ENCODE measurements around the gene ANXA2. TPM values are rescaled to one million over a fixed set of nuclear protein-coding genes. Genes with fewer than 3 reads are reported as not detected.

ANXA2 gene
- total and polyA plus RNA-seq, 4 donors: 699 to 1,029 (median 797) TPM

DNA sequence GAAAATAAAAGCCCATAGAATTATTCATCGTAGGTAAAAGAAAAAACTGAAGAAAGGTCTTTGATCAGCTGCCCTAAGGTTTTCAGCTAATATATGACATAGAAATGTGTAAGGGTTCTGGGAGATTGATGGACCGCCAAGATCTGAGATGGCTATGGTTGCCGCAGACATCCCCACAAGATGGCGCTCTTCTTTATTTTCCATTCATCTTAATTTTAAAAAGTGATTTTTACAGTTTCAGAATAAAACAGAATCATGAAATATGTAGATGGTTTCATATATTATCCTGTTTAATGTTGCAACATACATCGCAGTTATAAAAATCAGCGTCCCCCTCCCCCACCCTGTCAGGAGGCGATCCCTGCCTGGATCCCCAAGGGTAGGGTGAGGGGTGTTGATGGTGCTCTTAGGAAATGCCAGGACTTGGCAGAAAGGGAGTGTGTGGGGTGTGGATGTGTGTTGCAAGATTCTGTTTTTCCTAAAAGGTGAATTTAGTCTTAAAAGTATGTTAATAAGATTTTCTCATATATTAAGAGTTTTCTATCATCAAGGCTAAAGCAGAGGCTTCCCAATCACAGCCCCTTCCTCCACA, 68.8 kb downstream of the ANXA2 start:
- DNase-seq (no peak), ATAC-seq (ENCODE audit: low FRiP score) (no peak)
- H3K9me3 ChIP-seq (ENCODE audit: control insufficient read depth, low read length): no peaks in the 10 kb centered on the region
- WGBS, 2 donors: 13 to 14% methylated on average over 7 of the region's 7 CpGs
- H3K27ac ChIP-seq (ENCODE audit: low read depth in 1 of 2, low read length in 2 of 2): no peak overlapping the region
- H3K4me1 ChIP-seq (ENCODE audit: control insufficient read depth in 1 of 2, insufficient read depth in 2 of 2, low read length in 2 of 2): peaks cover 0 to 1% of the 10 kb centered on the region in 2 donors
- no peak overlapping the region for H3K4me3 ChIP-seq (ENCODE audit: low read length in 2 of 2)
- no peaks in the 10 kb centered on the region for H3K27me3 ChIP-seq (ENCODE audit: control insufficient read depth in 1 of 2, insufficient read depth in 2 of 2, low read length in 1 of 2)
- intact Hi-C loops (cut with DNase I): loop anchor here (2.0 to 10.0 kb wide), 3 partner anchors 64 to 634 kb away; no protein-coding TSS in a partner anchor
- no peaks in the 10 kb centered on the region for H3K36me3 ChIP-seq (ENCODE audit: control insufficient read depth in 1 of 2, insufficient read depth in 2 of 2, low read length in 1 of 2)

DNA sequence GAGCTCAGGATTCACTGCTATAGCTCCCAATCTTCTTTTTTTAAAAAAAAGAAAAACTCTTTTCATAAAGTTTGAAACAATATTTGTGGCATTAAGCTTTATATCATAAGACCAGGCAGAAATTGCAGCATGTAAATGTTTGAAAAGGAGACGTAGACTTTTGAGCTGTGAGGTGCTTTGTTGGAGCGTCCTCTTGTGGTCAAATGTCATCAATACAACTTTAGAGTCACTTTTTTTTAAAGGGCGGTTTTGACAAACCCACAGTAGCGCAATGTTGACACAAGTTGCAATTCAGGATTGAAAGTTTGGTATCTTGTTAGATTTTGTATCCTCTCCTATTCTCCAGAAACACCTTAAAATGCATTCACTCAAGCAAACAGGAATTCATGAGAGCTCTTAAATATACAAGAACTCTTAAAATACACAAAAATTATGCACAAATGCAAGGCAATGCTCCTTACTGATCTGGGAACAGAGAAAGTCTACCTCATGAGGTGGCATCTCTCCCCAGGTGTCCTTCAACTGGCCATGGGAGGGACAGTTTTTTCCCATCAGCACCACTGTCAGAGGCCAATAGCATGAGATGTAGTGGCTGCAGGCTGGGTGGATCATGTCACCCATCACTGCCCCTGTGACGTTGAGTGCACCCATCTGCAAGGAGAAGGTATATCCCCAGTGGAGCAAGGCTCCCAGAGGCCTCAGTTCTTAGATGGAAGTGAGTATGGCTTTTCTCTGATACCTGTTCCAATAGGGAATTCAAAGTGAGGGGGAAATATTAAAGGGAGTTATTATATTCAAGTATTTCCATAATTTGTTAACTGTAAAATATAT, 70.7 kb downstream of the ANXA2 start:
- Histone ChIP-seq H3K27ac (ENCODE audit: low read depth in 1 of 2, low read length in 2 of 2) (no peak overlapping the region), H3K36me3 (ENCODE audit: control insufficient read depth in 1 of 2, insufficient read depth in 2 of 2, low read length in 1 of 2) (no peaks in the 10 kb centered on the region), H3K4me3 (ENCODE audit: low read length in 2 of 2) (no peak overlapping the region), H3K4me1 (ENCODE audit: control insufficient read depth in 1 of 2, insufficient read depth in 2 of 2, low read length in 2 of 2) (peaks cover 0 to 1% of the 10 kb centered on the region in 2 donors), H3K9me3 (ENCODE audit: control insufficient read depth, low read length) (no peaks in the 10 kb centered on the region), H3K27me3 (ENCODE audit: control insufficient read depth in 1 of 2, insufficient read depth in 2 of 2, low read length in 1 of 2) (no peaks in the 10 kb centered on the region)
- intact Hi-C loops (cut with DNase I): loop anchor here (2.0 to 10.0 kb wide), 3 partner anchors 62 to 636 kb away; no protein-coding TSS in a partner anchor
- DNase-seq (no peak), ATAC-seq (ENCODE audit: low FRiP score) (no peak)
- WGBS, 2 donors: 33 to 34% methylated on average over 5 of the region's 5 CpGs

DNA sequence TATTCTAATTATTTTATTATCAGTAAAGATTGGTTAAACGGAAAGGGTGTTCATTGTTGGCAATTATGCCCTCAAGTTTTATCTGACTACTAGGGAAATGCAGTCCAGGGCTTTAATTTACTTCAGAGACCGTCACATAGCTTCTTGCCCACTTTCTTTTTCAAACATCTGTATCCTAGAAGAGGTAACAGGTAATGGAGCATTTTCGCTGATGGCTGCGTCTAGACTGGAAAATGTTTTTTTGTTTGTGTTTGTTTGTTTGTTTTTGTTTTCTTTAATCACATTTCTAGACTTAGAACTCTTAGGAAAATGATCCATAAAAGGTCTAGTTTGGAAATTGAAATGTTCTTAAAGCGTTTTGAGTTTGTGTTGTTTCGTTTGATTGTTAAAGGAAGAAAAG, 71.4 kb downstream of the ANXA2 start:
- intact Hi-C loops (cut with DNase I): loop anchor here (2.0 to 10.0 kb wide), 3 partner anchors 62 to 636 kb away; no protein-coding TSS in a partner anchor
- no peak overlapping the region for H3K27ac ChIP-seq (ENCODE audit: low read depth in 1 of 2, low read length in 2 of 2)
- H3K4me3 ChIP-seq (ENCODE audit: low read length in 2 of 2): no peak overlapping the region
- WGBS, 2 donors: 33 to 52% methylated on average over 6 of the region's 6 CpGs
- no peaks in the 10 kb centered on the region for H3K36me3 ChIP-seq (ENCODE audit: control insufficient read depth in 1 of 2, insufficient read depth in 2 of 2, low read length in 1 of 2)
- H3K4me1 ChIP-seq (ENCODE audit: control insufficient read depth in 1 of 2, insufficient read depth in 2 of 2, low read length in 2 of 2): peaks cover 0 to 1% of the 10 kb centered on the region in 2 donors
- ATAC-seq (ENCODE audit: low FRiP score) (no peak), DNase-seq (no peak)
- no peaks in the 10 kb centered on the region for H3K9me3 ChIP-seq (ENCODE audit: control insufficient read depth, low read length)
- H3K27me3 ChIP-seq (ENCODE audit: control insufficient read depth in 1 of 2, insufficient read depth in 2 of 2, low read length in 1 of 2): no peaks in the 10 kb centered on the region

DNA sequence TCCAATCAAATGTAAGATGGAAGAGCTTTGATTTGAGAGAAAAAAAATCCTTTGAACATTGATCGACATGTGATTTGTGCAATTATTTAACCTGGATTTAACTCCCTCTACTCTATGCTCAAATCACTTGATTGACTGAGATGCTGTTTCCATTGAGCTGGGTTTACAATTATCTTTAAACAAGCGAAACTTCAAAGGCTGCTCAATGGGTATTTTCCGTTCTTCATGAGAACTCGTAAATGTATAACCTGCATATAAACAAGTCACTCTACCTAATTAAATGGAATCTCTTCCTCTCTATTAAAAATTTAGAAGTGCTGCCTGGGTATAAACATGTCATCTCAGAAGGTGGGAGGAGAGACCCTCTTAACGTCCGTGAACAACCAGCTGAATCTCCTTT, 71.9 kb downstream of the ANXA2 start:
- DNase-seq: no peak
- H3K9me3 ChIP-seq (ENCODE audit: control insufficient read depth, low read length): no peaks in the 10 kb centered on the region
- 72 to 74% methylated on average over 6 of the region's 6 CpGs for WGBS, 2 donors
- ATAC-seq (ENCODE audit: low FRiP score): no peak
- H3K36me3 ChIP-seq (ENCODE audit: control insufficient read depth in 1 of 2, insufficient read depth in 2 of 2, low read length in 1 of 2): no peaks in the 10 kb centered on the region
- H3K4me3 ChIP-seq (ENCODE audit: low read length in 2 of 2): no peak overlapping the region
- H3K27me3 ChIP-seq (ENCODE audit: control insufficient read depth in 1 of 2, insufficient read depth in 2 of 2, low read length in 1 of 2): no peaks in the 10 kb centered on the region
- peaks cover 0 to 1% of the 10 kb centered on the region in 2 donors for H3K4me1 ChIP-seq (ENCODE audit: control insufficient read depth in 1 of 2, insufficient read depth in 2 of 2, low read length in 2 of 2)
- no peak overlapping the region for H3K27ac ChIP-seq (ENCODE audit: low read depth in 1 of 2, low read length in 2 of 2)
- intact Hi-C loops (cut with DNase I): loop anchor here (2.0 to 10.0 kb wide), 3 partner anchors 61 to 635 kb away; no protein-coding TSS in a partner anchor

DNA sequence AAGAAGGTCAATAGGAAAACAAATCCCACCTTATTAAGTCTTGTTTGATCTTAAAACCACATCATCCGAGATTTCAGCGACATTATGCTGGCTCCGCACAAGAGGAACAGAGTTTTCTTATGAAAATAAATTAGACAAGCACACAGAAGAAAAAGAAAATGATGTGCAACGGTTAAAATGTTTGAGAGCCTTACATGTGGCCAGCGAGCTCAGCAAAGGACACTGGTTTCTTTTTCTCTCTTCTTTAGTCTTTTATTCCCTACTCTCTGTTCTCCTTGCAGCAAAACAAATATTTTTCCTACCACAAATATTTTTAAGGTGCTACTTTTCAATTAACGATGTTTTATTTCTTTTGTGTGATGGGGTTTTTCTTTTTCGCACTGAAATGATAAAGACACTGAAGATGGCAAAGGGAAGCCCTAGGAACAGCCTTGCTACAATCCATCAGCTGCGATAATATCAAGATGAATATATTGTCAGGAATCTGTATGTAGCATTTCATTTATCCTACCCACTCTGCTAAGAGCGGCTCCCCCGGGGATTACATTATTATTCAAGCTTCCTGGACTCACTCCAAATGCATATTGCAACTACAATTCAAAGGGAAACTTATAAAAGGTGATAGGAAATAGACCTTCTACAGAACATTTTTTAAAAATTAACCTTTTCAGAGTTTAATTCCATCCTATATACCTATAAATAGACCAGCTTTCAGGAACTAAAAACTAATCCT, 72.9 kb downstream of the ANXA2 start:
- Histone ChIP-seq H3K27me3 (ENCODE audit: control insufficient read depth in 1 of 2, insufficient read depth in 2 of 2, low read length in 1 of 2) (no peaks in the 10 kb centered on the region), H3K4me3 (ENCODE audit: low read length in 2 of 2) (no peak overlapping the region), H3K36me3 (ENCODE audit: control insufficient read depth in 1 of 2, insufficient read depth in 2 of 2, low read length in 1 of 2) (no peaks in the 10 kb centered on the region), H3K9me3 (ENCODE audit: control insufficient read depth, low read length) (no peaks in the 10 kb centered on the region), H3K4me1 (ENCODE audit: control insufficient read depth in 1 of 2, insufficient read depth in 2 of 2, low read length in 2 of 2) (peaks cover 0 to 1% of the 10 kb centered on the region in 2 donors), H3K27ac (ENCODE audit: low read depth in 1 of 2, low read length in 2 of 2) (no peak overlapping the region)
- intact Hi-C loops (cut with DNase I): loop anchor here (10.0 kb wide), 2 partner anchors 60 to 630 kb away; no protein-coding TSS in a partner anchor
- WGBS, 2 donors: 57 to 60% methylated on average over 10 of the region's 10 CpGs
- no peak for ATAC-seq (ENCODE audit: low FRiP score)
- no peak for DNase-seq

DNA sequence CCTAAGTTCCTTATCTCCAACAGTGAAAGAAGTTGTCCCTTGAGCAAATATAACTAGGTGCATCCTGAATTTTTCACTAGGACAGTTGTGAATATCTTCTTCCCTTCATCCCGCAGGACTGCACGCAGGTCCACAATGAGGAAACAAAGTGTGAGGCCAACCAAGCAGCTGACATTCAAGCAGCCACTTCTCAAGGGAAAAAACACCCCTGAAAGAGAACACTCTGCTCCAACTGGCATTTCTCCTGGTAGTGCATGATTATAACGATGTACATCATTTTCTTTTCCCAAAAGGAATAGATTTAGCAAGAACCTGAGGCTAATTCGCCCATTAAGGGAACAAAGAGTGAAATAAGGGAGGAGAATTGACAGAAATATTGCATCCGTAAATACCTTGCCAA, 74.5 kb downstream of the ANXA2 start:
- Histone ChIP-seq H3K36me3 (ENCODE audit: control insufficient read depth in 1 of 2, insufficient read depth in 2 of 2, low read length in 1 of 2) (no peaks in the 10 kb centered on the region), H3K4me3 (ENCODE audit: low read length in 2 of 2) (no peak overlapping the region), H3K27ac (ENCODE audit: low read depth in 1 of 2, low read length in 2 of 2) (no peak overlapping the region), H3K9me3 (ENCODE audit: control insufficient read depth, low read length) (no peaks in the 10 kb centered on the region), H3K27me3 (ENCODE audit: control insufficient read depth in 1 of 2, insufficient read depth in 2 of 2, low read length in 1 of 2) (no peaks in the 10 kb centered on the region), H3K4me1 (ENCODE audit: control insufficient read depth in 1 of 2, insufficient read depth in 2 of 2, low read length in 2 of 2) (no peaks in the 10 kb centered on the region)
- 76 to 83% methylated on average over 5 of the region's 5 CpGs for WGBS, 2 donors
- intact Hi-C loops (cut with DNase I): loop anchor here (10.0 kb wide), 2 partner anchors 59 to 629 kb away; no protein-coding TSS in a partner anchor
- ATAC-seq (ENCODE audit: low FRiP score) (no peak), DNase-seq (no peak)

DNA sequence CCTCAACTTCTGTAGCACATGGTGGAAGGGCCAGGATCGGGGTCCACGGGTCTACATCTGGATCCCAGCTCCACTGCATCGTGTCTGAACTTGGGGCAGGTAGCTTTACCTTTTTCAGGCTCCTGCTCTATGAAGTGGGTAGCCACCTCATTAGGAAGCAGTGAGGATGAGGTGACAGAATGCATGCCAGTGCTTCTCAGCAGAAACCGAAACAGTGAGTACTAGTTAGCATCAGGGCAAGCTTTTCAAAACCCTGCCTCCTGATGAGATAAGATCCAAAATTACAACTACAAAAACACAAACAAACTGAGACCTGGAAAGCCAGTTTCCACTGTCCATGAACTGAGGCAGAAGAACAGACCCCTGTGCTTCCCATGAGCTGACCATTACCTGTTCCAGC, 77.4 kb downstream of the ANXA2 start:
- H3K27ac ChIP-seq (ENCODE audit: low read depth in 1 of 2, low read length in 2 of 2): no peak overlapping the region
- H3K36me3 ChIP-seq (ENCODE audit: control insufficient read depth in 1 of 2, insufficient read depth in 2 of 2, low read length in 1 of 2): no peaks in the 10 kb centered on the region
- DNase-seq: no peak
- H3K4me1 ChIP-seq (ENCODE audit: control insufficient read depth in 1 of 2, insufficient read depth in 2 of 2, low read length in 2 of 2): no peaks in the 10 kb centered on the region
- 90 to 95% methylated on average over 4 of the region's 4 CpGs for WGBS, 2 donors
- no peak overlapping the region for H3K4me3 ChIP-seq (ENCODE audit: low read length in 2 of 2)
- H3K27me3 ChIP-seq (ENCODE audit: control insufficient read depth in 1 of 2, insufficient read depth in 2 of 2, low read length in 1 of 2): peaks cover 0 to 2% of the 10 kb centered on the region in 2 donors
- no peaks in the 10 kb centered on the region for H3K9me3 ChIP-seq (ENCODE audit: control insufficient read depth, low read length)
- intact Hi-C loops (cut with DNase I): loop anchor here (10.0 kb wide), 2 partner anchors 56 to 626 kb away; no protein-coding TSS in a partner anchor
- ATAC-seq (ENCODE audit: low FRiP score): no peak

DNA sequence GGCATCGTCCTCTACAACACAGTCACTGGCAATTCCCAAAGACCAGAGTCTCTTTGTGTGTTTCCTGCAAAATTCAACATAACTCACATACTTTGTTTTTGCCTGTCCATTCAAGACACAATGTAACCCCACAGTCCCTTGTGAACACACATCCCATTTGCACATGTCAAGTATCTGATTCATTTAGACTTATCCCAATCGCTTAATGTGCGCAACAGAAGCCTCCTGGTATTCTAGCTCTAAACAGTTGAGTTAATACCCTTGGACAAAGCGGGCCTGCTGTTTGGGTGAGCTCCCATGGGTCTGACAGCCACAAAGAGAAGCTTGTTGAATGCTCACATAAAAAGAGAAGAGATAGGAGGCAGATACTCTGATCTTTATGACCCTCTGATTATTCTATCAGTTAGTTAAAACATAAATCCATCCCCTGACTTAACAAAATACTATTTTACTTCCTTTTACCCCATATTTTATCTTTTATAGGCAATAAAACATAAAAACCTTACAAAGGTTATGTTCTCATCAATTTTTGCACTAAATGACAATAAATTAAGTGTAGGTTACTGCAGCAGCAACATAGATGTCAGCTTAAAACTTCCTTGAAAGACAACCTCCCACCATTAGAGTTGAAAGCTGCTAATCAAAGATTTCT, 79.4 kb downstream of the ANXA2 start:
- no peak for ATAC-seq (ENCODE audit: low FRiP score)
- Histone ChIP-seq H3K4me3 (ENCODE audit: low read length in 2 of 2) (no peak overlapping the region), H3K27me3 (ENCODE audit: control insufficient read depth in 1 of 2, insufficient read depth in 2 of 2, low read length in 1 of 2) (peaks cover 0 to 2% of the 10 kb centered on the region in 2 donors), H3K4me1 (ENCODE audit: control insufficient read depth in 1 of 2, insufficient read depth in 2 of 2, low read length in 2 of 2) (no peaks in the 10 kb centered on the region), H3K36me3 (ENCODE audit: control insufficient read depth in 1 of 2, insufficient read depth in 2 of 2, low read length in 1 of 2) (no peaks in the 10 kb centered on the region), H3K27ac (ENCODE audit: low read depth in 1 of 2, low read length in 2 of 2) (no peak overlapping the region), H3K9me3 (ENCODE audit: control insufficient read depth, low read length) (no peaks in the 10 kb centered on the region)
- DNase-seq: no peak
- 92% methylated on average over 4 of the region's 4 CpGs for WGBS, 2 donors
- intact Hi-C loops (cut with DNase I): loop anchor here in 1 of 2 donors (10.0 kb wide), 1 partner anchor 604 kb away; no protein-coding TSS in a partner anchor

Data from aorta (tissue), 5 donors.